ENCODE results near the gene FANCL.
A peak's percentile ranks its signal among the peaks of the same experiment; 100 is the strongest.
"Not testable (repeated sequence)": the region's sequence is repeated elsewhere in the genome, so short reads cannot be mapped to it uniquely, and the experiment has no call there.

FANCL gene

GRCh38 chr2:58240670-58241545 is at the start of gene FANCL:
Gene FANCL (minus strand): TSS chr2:58241325. CDS start chr2:58241313, 12 bp downstream.
- peak; percentile 73 for DNase-seq

GRCh38 chr2:58289029-58289428 is 47.9 kb upstream of the FANCL start:
- no peak for DNase-seq

- no peak for DNase-seq
These were observed 42.8 kb upstream of the FANCL start for GRCh38 chr2:58283931-58284330.

GRCh38 chr2:58275144-58275543 is 34.0 kb upstream of the FANCL start:
- not testable (repeated sequence) for DNase-seq

GRCh38 chr2:58271826-58272225 is 30.7 kb upstream of the FANCL start:
- DNase-seq: no peak

- DNase-seq: no peak
These were observed 27.6 kb upstream of the FANCL start for GRCh38 chr2:58268685-58269084.

GRCh38 chr2:58266211-58266610 is 25.1 kb upstream of the FANCL start:
- DNase-seq: no peak

GRCh38 chr2:58261209-58261608 is 20.1 kb upstream of the FANCL start:
- DNase-seq: no peak

GRCh38 chr2:58258456-58258855 is 17.3 kb upstream of the FANCL start:
- not testable (repeated sequence) for DNase-seq

GRCh38 chr2:58251331-58252201 is 10.4 kb upstream of the FANCL start:
- not testable (repeated sequence) for DNase-seq

- no peak for DNase-seq
These were observed 380 bp upstream of the FANCL start for GRCh38 chr2:58241546-58241864.

- DNase-seq: no peak
These were observed 1.7 kb downstream of the FANCL start for GRCh38 chr2:58239243-58239925.

GRCh38 chr2:58237741-58238140 is 3.4 kb downstream of the FANCL start:
- no peak for DNase-seq

GRCh38 chr2:58235984-58236383 is 5.1 kb downstream of the FANCL start:
- no peak for DNase-seq

GRCh38 chr2:58235170-58235569 is 6.0 kb downstream of the FANCL start:
- DNase-seq: no peak

GRCh38 chr2:58228299-58228698 is 12.8 kb downstream of the FANCL start:
- no peak for DNase-seq

GRCh38 chr2:58227171-58227917 is 13.8 kb downstream of the FANCL start:
- no peak for DNase-seq

GRCh38 chr2:58221909-58222308 is 19.2 kb downstream of the FANCL start:
- no peak for DNase-seq

- no peak for DNase-seq
These were observed 25.7 kb downstream of the FANCL start for GRCh38 chr2:58215429-58215828.

GRCh38 chr2:58210951-58211568 is 30.1 kb downstream of the FANCL start:
- not testable (repeated sequence) for DNase-seq

GRCh38 chr2:58207189-58207588 is 33.9 kb downstream of the FANCL start:
- DNase-seq: no peak

GRCh38 chr2:58206785-58207184 is 34.3 kb downstream of the FANCL start:
- no peak for DNase-seq
